ENCODE data around the gene ABHD16A.

Gene ABHD16A

DNA sequence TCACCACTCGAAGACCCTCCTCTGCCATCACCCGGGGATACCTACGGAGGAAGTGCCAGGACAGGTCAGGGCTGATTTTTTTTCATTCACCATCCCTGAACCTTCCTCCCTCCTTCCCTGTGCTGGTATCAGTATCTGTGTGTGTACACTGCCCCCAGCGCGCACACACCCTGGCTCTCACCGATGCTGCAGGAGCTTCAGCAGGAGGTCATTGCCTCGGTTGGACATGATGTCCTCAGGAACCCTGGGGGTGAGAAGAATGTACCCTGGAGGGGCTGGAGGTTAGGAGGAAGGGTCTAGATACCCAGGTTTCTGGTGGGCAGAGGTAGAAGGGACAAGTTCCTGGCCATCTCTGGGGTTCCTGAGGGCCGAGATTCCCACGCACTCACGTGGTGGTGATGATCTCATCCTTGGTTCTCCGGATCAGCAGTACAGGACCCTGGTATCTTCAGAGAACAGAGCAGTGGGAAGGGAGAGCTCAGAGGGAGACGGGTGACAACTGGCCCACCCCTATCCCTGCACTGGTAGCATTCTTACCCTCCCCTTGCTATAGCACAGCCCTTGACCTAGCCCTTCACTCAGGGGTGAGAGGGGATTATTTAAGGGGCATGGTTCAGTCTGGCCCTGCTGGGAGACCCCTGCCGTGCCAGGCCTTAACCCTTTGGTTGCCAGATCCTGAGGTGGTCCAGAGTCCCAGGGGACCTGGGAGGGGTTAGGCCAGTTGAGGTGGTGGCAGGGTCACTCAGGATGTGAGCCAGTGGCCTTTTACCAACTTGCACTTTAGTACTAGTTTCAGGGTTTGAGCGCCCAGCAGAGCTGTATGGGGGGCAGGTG is 15.0 kb downstream of the ABHD16A start:
- no peak for DNase-seq

DNA sequence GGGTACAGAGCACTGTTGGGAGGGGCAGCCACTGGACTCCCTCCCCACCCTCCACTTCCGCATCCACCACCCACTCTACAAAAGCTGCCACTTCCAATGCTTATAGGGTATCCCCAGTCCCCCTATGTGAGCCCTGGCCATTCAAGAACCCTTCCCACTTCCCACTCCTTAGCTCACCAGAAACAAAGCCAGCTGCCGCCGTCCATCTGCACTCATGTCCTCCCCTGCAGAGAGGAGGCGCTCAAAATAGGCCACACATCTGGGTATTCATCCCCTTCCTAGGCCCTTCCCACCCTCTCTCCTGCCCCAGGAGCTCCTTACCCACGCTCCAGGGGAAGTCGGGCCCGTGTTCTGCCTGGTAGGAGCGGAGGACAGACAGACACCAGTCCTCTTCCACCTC is 15.8 kb downstream of the ABHD16A start:
- DNase-seq: no peak

DNA sequence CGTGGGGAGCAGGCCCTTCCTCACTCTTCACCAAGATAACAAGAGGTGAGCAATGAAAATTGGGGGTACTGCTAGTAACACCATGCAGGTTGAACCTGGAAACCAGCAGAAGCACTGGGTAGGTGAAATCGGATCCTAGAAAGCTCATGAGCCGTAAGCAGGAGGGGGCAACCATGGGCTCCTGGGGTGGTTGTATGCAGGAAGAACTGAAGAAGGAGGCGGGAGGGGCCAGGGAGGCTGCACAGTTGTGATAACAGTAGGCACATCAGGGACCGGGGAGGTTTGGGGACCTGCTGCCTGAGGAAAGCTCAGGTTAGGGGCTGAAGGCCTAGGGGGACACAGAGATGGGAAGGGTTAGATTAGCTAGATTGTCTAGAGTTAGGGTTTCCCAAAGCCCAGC is 16.6 kb downstream of the ABHD16A start:
- no peak for DNase-seq

- no peak for DNase-seq
Observed at GRCh38 chr6:31683591-31683990, 19.5 kb downstream of the ABHD16A start.

GRCh38 chr6:31681135-31681671 is 21.9 kb downstream of the ABHD16A start:
- peak; percentile 41 for DNase-seq

GRCh38 chr6:31680226-31681134 is 22.6 kb downstream of the ABHD16A start, which contains the start of gene LY6G5C:
LY6G5C (minus strand) TSS chr6:31681067; CDS start chr6:31680373, 694 bp downstream.
- DNase-seq: peak; percentile 79

- no peak for DNase-seq
Observed at GRCh38 chr6:31677955-31678354, 25.2 kb downstream of the ABHD16A start.

DNA sequence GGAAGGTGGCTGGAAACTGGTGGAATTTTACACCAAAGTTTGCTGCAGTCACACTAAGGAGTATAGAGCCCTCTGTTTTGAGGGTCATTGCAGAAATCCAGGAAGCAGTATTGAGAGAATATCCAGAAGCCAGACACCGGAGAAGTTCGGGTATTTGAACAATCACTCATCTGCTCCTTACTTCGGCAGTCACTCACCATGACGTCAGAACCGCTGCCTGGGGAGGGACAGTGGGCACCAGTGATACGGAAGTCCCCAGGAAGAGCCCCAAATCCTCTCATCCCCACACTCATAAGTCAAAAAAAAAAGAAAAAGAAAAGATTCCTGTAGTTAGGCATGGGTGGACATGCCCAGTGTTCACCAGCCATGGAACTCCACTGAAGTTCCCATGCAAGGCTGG is 26.2 kb downstream of the ABHD16A start:
- no peak for DNase-seq

GRCh38 chr6:31676322-31676903 is 26.7 kb downstream of the ABHD16A start:
- DNase-seq: no peak

DNA sequence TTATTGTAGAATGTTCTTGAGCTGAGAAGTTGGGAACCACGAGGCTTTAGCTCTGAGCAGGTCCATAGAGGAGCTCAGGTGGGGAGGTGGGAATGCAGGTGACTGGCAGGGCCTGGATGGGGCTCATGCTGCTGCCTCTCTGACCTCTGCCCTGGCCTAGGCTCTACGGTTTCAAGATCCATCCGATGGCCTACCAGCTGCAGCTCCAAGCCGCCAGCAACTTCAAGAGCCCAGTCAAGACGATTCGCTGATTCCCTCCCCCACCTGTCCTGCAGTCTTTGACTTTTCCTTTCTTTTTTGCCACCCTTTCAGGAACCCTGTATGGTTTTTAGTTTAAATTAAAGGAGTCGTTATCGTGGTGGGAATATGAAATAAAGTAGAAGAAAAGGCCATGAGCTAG is 33.4 kb downstream of the ABHD16A start, which contains the start of gene LY6G5B:
Gene LY6G5B, plus strand, starts transcription at position 301 of the 400 bp plus-strand sequence. CDS start 975 bp downstream, outside the sequence.
- DNase-seq: no peak

DNA sequence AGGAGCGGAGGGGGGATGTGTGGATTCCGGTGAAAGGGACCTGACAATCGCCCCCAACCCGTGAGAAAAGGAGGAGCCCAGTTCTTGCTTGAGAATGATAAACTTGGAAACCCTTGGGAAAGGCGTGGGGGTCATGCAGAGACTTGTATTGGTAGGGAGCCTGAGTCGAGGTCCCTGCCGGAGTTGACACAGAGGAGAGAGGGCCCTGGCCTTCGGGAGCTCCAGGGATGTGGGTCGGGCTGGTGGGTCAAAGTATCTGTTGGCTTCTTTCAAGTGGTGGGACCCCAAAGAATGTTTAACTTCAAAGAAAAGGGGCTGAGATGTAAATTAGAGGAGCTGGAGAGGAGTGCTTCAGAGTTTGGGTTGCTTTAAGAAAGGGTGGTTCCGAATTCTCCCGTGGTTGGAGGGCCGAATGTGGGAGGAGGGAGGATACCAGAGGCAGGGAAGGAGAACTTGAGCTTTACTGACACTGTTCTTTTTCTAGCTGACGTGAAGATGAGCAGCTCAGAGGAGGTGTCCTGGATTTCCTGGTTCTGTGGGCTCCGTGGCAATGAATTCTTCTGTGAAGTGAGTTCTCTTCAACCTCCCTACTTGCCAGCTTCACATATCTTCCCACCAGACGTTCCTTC is 36.7 kb downstream of the ABHD16A start:
- no peak for DNase-seq

DNA sequence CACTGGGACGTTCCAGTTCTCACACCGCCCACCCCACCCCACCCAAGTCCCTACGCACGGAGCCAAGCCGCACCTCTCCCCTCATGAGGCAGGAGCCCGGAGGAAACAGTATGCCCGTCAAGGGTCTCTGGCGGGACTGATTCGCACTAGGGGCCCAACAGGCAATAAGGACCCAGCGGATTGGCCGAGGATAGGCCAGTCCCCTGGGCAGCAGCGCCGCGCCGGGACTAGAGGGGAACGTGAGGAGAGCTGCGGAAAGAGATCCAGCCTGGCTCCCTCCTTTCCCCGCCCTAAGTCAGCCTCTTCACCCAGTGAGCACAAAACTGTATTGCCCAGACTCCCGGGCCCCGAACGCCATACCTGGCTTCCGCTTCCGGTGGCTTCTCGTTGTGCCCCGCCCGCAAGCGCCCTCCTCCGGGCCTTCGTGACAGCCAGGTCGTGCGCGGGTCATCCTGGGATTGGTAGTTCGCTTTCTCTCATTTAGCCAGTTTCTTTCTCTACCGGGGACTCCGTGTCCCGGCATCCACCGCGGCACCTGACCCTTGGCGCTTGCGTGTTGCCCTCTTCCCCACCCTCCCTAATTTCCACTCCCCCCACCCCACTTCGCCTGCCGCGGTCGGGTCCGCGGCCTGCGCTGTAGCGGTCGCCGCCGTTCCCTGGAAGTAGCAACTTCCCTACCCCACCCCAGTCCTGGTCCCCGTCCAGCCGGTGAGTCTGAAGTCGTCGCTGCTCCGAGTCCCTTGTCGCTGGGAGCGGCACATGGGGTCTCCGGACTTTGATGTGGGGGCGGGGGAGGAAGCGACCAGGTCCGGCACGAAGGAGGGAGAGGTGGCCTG is 37.4 kb downstream of the ABHD16A start, which contains the start of gene CSNK2B:
Gene CSNK2B, plus strand, starts transcription at position 580 of the 836 bp plus-strand sequence. CDS start 752 bp downstream, outside the sequence.
- peak; percentile 98 for DNase-seq

- peak; percentile 93 for DNase-seq
Observed at GRCh38 chr6:31664790-31665500, 38.2 kb downstream of the ABHD16A start, which contains the start of gene GPANK1. GPANK1 (minus strand) TSS chr6:31664997; CDS start chr6:31664478, 519 bp downstream.

- no peak for DNase-seq
Observed at GRCh38 chr6:31663961-31664789, 38.9 kb downstream of the ABHD16A start.

DNA sequence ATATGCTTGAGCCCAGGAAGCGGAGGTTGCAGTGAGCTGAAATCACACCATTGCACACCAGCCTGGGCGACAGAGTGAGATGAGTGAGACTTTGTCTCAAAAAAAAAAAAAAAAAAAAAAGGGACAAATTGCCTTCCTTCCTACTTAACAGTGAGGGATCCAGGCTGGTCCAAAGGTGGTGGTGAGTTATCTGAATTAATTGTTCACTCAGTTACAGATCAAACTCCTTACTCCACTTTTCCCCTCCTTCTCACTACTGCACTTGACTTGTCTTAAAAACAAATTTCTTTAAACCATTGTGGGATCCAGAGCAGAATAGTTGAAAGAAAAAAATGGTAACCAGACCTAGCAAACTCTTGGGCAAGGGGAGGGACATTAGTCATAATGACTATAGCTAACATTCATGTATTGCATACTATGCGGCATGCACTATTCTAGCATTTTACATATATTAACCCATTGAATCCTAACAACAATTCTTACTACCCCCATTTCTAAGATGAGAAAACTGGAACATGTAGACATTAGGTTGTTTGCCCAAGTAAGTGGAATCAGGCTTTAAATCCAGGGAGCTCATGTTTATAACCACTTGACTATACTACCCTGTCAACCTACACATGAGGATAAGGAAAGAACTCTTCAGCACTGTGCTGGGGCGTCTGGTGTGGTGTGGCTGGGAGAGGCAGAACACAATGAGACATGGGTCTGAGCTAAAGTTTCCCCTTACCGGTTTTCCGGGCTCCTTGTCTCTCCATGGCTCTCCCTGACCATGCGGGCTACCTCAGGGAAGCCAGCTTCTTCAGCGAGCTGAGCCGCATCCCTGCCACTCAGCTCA is 39.8 kb downstream of the ABHD16A start:
- no peak for DNase-seq

DNA sequence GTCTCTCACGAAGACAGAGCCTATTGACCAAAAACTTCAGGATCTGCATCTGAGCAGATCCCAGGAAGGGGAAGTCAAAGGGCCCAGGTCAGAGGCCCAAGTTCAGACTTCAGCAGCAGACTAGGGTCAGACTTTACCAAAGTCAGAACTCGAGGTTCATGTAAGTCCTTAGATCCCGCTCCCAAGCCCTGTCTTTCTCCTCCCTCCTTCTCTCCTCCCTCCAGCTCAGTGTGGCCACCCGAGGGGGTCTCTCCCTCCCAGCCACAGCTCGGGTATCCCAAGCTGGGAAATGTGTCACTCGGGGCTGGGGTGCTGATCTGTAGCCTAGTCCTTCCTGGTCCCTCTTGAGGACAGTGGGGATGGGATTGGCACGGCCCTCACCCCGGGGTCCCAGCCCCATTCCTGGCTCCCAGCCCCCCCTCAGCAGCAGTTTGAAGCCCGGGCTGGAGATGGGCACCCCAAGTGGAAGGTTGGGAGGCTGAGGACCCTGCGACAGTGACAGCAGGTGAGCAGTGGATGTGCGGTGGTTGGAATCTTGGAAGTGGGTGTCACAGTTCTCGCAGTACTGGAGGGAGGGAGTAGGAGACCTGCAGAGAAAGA is 40.9 kb downstream of the ABHD16A start:
- DNase-seq: no peak

- DNase-seq: no peak
Observed at GRCh38 chr6:31661262-31662123, 41.6 kb downstream of the ABHD16A start.

Measured in CD4-positive, alpha-beta T cell treated with Interleukin-12 subunit alpha and Interleukin-12 subunit beta, for 1 hour (primary cell).